ENCODE data around the gene WNT2B.

WNT2B gene

DNA sequence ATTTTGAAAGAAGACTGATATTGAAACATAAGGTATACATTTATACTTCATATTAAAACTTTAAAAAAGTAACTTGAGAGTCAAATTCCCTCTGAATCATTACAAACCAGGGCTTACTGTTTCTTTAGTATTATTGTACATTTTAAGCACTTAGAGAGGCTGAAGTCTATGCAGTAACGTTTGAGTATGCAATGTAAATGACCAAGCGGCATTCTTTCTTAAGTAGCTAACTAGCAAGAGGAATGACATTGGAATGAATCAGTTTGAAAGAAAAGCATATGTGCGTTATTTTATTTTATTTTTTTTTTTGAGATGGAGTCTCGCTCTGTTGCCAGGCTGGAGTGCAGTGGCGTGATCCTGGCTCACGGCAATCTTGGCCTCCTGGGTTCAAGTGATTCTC, 24.3 kb downstream of the WNT2B start:
- no peak overlapping the region for H3K4me3 ChIP-seq
- H3K27me3 ChIP-seq, result no peaks in the 10 kb centered on the region
- intact Hi-C loops (cut with DNase I; ENCODE audit: low total_unique reads), result no loop called here
- DNase-seq, result no peak
- H3K9me3 ChIP-seq, result no peaks in the 10 kb centered on the region
- no peaks in the 10 kb centered on the region for H3K4me1 ChIP-seq
- TF ChIP-seq CTCF (IDR thresholded peaks at IDR 0.05), result no peak
- H3K36me3 ChIP-seq, result peaks cover 0 to 31% (median 0%) of the 10 kb centered on the region in 3 donors
- no peak overlapping the region for H3K27ac ChIP-seq

GRCh38 chr1:112536561-112536960, 27.8 kb downstream of the WNT2B start:
- no peak for DNase-seq
- H3K36me3 ChIP-seq, result peaks cover 10 to 58% (median 19%) of the 10 kb centered on the region in 3 donors
- H3K4me3 ChIP-seq, result no peak overlapping the region
- intact Hi-C loops (cut with DNase I; ENCODE audit: low total_unique reads), result no loop called here
- H3K27me3 ChIP-seq, result no peaks in the 10 kb centered on the region
- no peak for TF ChIP-seq CTCF (IDR thresholded peaks at IDR 0.05)
- H3K27ac ChIP-seq, result no peak overlapping the region
- H3K4me1 ChIP-seq, result peaks cover 0 to 10% (median 0%) of the 10 kb centered on the region in 4 donors
- no peaks in the 10 kb centered on the region for H3K9me3 ChIP-seq

DNA sequence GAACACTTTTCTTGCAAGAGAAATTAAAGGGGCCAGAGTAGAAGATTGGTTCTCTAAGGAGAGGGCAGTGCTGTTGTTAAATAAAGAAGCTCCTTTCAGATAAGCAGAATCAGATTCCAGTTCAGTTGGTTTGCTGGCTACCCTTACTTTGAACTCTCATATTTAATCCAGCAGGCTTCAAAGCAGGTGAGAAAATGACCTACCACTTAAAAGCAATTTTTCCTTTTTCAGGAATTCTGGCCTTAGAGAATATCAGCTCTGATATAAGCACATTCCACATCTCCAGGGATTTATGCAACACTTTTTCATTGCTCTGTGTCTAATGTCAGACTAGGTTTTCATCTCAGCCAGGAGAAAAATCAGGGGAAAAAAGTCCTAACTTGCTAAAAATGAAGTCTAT, 28.7 kb downstream of the WNT2B start:
- TF ChIP-seq CTCF (IDR thresholded peaks at IDR 0.05), result no peak
- H3K36me3 ChIP-seq, result peaks cover 10 to 58% (median 20%) of the 10 kb centered on the region in 3 donors
- H3K9me3 ChIP-seq, result no peaks in the 10 kb centered on the region
- peaks cover 0 to 10% (median 0%) of the 10 kb centered on the region in 4 donors for H3K4me1 ChIP-seq
- H3K27ac ChIP-seq, result no peak overlapping the region
- DNase-seq, result no peak
- intact Hi-C loops (cut with DNase I; ENCODE audit: low total_unique reads), result no loop called here
- no peaks in the 10 kb centered on the region for H3K27me3 ChIP-seq
- no peak overlapping the region for H3K4me3 ChIP-seq

GRCh38 chr1:112538883-112539282, 30.1 kb downstream of the WNT2B start:
- Histone ChIP-seq H3K9me3 (no peaks in the 10 kb centered on the region), H3K4me1 (peaks cover 0 to 11% (median under 1%) of the 10 kb centered on the region in 4 donors), H3K4me3 (no peak overlapping the region), H3K36me3 (peaks cover 10 to 49% (median 20%) of the 10 kb centered on the region in 3 donors), H3K27ac (no peak overlapping the region), H3K27me3 (no peaks in the 10 kb centered on the region)
- TF ChIP-seq CTCF (IDR thresholded peaks at IDR 0.05), result no peak
- no peak for DNase-seq
- intact Hi-C loops (cut with DNase I; ENCODE audit: low total_unique reads), result no loop called here

GRCh38 chr1:112540226-112540794, 31.5 kb downstream of the WNT2B start:
- peaks cover 0 to 25% (median 3%) of the 10 kb centered on the region in 4 donors for H3K4me1 ChIP-seq
- DNase-seq, result no peak
- H3K4me3 ChIP-seq, result no peak overlapping the region
- H3K27ac ChIP-seq, result no peak overlapping the region
- no peaks in the 10 kb centered on the region for H3K9me3 ChIP-seq
- TF ChIP-seq CTCF (IDR thresholded peaks at IDR 0.05), result no peak
- intact Hi-C loops (cut with DNase I; ENCODE audit: low total_unique reads), result no loop called here
- H3K27me3 ChIP-seq, result no peaks in the 10 kb centered on the region
- H3K36me3 ChIP-seq, result peaks cover 10 to 40% (median 20%) of the 10 kb centered on the region in 3 donors

DNA sequence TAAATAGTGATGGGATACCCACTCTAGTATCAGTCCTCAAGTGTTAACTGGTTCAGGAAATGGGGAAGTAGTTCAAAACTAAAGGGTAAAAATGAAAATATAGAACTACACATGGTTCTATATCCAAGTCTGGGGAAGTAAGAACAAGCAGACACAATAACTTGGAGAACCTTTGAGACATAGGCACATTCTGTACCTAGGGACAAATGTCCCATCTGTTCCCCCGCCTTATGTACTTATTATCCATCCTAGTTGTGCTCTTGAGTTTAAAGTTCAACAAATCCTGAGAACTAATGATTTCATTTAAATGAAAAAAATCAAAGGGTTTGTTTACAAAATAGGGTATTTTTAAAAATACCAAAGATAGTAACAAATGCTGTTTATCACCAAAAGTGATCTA, 32.5 kb downstream of the WNT2B start:
- TF ChIP-seq CTCF (IDR thresholded peaks at IDR 0.05), result no peak
- H3K36me3 ChIP-seq, result peaks cover 10 to 42% (median 20%) of the 10 kb centered on the region in 3 donors

More for the DNA sequence above, 32.5 kb downstream of the WNT2B start:
- H3K27me3 ChIP-seq, result no peaks in the 10 kb centered on the region
- H3K4me3 ChIP-seq, result no peak overlapping the region
- peaks cover 0 to 27% (median 3%) of the 10 kb centered on the region in 4 donors for H3K4me1 ChIP-seq
- no peaks in the 10 kb centered on the region for H3K9me3 ChIP-seq
- no peak for DNase-seq
- H3K27ac ChIP-seq, result no peak overlapping the region
- intact Hi-C loops (cut with DNase I; ENCODE audit: low total_unique reads), result no loop called here

Measured in tibial artery (tissue), 4 donors.